Epithelial cell of prostate (primary cell): Measurements from ENCODE around the gene FRK.
"Not testable (repeated sequence)": the region's sequence is repeated elsewhere in the genome, so short reads cannot be mapped to it uniquely, and the experiment has no call there.

ENCODE experiments used
- DNase-seq: peaks from one replicate; pipeline ENCODE4 v3.0.0-alpha.2; 2011; ENCODE audit warnings: low read depth, low spot score
- H3K27ac ChIP-seq: fragments of 450-650 bp; 2 replicates; pipeline ENCODE4 v1.5.1; 2017; ENCODE audit warnings: mild to moderate bottlenecking

The FRK gene

DNA sequence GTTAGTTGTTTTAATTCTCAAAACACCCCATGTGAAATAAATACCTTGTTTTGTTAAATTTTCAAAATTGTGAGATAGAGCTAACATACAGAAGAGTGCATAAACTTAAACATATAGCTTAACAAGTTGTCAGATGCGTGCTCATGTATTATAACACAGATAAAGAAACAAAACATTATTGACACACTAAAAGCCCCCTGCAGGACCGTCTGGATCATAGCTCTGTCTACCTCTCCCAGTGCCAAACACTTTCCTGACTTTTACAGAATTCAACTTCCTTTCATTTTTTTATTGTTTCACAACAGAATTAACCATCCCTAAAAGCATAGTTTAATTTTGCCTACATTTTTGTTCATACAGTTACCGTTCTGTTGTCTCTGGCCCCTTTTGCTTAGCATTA is 17.8 kb upstream of the FRK start:
- DNase-seq: no peak
- H3K27ac ChIP-seq: no peak overlapping the region

DNA sequence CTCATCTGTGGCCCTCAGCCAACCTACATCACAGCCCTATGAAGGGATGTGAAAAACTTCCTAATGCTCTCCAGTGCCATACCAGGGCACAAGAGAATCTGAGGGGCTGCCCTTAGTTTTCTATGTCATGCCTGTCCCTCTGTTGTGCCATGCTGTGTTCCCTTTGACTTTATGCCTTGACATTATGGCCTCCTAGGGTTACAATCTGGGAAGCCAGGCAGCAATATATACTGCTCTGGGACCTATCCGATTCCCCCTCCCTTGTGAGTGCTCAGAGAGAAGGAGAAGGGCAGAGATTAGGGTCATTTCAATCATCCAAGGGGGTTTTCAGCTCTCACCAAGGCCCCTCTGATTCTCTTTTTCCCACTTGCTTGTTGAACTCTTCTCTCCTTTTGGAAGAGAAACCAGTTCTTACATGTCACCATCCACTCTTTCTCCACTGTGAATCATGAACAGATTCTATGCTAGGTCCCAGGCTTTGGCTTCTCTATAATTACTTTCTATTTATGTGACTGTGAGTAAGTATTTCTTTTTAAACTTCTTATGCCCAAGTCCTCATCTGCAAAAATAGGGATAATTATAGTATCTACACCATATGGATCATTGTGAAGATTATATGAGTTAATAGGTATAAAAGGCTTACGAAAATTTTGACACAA is 14.2 kb upstream of the FRK start:
- DNase-seq: no peak
- no peak overlapping the region for H3K27ac ChIP-seq

DNA sequence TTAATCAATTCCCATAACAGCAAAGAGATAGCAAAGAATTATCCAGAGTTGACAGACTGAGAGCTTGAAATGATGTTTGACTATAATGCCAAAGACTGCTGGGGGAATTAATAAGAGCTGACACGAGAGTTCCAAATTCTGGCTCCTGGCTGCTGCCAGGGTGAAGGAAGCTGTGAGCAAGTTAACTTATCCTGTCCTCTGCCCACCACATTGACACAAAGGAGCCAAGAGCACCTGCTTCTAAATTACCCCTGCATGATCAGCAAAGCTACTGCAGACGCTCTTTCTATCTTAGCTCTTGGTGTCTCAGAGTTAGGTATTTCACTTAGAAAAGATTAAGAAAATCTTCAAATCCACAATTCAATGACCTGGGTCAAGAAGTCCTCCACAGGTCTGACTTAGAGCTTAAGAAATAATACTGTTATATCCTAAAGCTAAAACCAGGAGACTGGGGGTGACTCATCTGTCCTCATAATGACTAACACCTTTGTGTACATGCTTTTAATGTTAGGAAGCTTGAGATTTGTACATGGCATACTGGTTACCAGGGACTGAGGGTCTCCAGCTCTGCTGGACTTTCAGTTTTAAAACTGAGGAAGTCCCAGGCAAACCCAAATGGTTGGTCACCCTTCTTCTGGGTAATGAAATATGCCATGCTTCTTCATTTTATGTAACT is 13.2 kb upstream of the FRK start:
- H3K27ac ChIP-seq: no peak overlapping the region
- no peak for DNase-seq

DNA sequence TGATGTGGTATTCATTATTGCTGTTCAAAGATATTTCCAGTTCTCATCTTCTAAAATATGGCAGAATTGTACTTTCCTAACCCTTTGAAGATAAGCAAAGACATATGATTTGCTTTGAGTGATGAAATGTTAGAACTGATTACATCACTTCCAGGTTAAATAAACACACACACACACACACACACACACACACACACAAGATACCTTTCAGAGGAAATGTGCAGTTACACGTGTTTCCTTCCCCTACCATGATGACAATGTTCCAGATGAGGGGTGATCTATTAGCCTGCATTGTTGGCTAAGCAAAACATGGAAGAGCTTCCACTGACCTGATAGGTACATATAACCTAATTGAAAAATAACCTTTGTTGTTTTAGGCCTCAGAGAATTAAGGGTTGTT is 11.7 kb upstream of the FRK start:
- no peak overlapping the region for H3K27ac ChIP-seq
- DNase-seq: no peak

DNA sequence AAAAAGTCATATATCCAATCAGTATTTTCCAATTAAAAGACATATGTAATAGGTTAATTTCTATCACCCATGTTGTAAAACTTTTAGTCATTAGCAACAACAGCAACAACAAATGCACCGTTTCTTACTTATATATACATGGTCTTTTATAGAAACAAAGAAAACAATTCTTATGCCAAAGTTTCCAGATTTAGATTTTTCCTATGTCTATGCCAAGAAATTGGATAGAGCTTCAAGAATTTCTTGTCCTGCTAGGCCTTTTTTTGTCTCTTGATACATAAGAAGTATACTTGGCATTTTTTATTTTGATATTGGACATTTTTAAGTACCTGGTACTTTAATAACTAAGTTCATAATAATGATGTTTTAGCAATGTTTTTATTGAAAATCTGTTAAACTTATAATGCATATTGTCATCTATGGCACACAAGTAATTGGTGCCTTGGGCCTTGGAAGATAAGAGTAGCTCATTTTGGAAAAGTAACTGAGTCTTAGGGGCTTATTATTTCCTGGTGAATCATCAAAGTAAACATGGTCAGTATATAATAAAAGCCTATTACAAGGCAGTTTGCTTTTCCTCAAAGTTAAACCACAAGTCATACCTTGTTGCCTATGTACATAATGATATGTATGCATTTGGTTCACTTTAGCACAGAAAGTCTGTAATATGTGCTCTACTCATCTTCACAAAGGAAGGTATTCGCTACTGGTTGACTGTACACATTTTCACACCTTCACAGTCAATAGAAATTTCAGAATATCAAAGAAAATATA is 10.1 kb upstream of the FRK start:
- DNase-seq: no peak
- H3K27ac ChIP-seq: no peak overlapping the region

DNA sequence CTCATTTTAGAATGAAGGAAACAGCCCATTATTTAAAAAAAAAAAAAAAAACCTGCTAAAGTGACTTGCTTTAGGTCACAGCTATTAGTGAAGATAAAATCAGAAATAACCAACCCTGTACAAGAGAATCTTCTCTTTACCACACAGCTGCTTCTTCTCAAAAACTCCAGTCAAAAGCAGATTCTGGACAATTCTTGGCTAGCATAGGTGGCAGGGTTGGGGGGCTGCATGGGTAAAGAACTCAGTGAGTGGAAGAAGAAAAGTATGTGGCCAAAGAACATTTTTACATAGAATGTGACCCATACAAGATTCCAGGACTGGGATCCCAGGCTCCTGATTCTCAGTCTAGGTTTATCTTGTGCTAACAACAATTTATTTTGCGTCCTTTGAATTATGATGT is 9.4 kb upstream of the FRK start:
- H3K27ac ChIP-seq: no peak overlapping the region

DNA sequence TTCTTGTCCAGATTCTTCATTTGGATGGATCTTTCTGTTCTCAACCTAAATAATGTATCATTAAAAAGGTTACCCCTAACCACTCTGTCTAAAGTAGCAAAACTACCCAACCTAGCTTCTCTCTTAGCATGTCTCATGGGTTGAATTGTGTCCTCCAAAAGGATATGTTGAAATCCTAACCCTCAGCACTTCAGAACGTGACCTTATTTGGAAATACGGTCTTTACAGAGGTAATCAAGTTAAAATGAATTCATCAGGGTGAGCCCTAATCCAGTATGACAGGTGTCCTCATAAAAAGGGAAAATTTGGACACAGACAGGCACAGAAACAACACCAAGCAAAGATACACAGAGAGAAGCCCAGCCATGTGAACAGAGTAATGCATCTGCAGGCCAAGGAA is 6.1 kb upstream of the FRK start:
- H3K27ac ChIP-seq: no peak overlapping the region
- DNase-seq: no peak

More for the DNA sequence above, 9.4 kb upstream of the FRK start:
- no peak for DNase-seq

DNA sequence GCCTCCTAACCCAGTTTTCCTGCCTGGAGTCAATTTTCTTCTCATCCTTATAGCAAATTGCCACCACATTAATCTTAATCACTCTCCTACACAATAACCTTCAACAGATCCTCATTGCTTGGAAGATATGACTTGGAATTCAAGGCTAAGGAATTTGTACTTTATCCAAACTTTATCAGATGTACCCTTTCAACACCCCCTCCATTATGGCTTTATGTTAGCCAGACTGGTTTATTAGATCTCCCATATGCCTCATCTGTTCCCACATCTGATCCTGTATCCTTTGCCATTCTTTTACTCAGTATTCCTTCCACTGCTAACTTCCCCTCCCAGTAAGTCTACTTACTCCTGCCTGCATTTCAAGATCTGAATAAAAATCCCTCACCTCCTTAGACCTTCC is 4.0 kb upstream of the FRK start:
- no peak for DNase-seq
- H3K27ac ChIP-seq: no peak overlapping the region

DNA sequence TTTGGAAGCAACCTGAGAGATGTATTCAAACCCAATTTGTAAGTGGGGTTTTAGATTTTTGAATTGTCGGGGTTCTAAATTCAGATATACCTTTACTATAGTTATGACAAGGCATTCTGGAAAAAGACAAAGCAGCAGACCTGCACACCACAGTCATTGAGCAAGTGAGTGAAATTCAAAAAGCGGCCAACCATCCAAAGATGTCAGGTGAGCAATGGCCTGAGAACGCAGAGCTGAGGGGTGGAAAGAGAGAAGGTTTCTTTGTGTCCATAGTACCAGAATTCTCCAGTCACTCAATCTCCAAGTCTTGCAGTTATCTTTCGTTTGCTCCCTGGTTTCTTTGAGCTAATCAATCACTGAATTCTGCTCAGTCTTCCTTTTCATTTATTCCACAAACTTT is 1.8 kb upstream of the FRK start:
- no peak for DNase-seq
- H3K27ac ChIP-seq: no peak overlapping the region

DNA sequence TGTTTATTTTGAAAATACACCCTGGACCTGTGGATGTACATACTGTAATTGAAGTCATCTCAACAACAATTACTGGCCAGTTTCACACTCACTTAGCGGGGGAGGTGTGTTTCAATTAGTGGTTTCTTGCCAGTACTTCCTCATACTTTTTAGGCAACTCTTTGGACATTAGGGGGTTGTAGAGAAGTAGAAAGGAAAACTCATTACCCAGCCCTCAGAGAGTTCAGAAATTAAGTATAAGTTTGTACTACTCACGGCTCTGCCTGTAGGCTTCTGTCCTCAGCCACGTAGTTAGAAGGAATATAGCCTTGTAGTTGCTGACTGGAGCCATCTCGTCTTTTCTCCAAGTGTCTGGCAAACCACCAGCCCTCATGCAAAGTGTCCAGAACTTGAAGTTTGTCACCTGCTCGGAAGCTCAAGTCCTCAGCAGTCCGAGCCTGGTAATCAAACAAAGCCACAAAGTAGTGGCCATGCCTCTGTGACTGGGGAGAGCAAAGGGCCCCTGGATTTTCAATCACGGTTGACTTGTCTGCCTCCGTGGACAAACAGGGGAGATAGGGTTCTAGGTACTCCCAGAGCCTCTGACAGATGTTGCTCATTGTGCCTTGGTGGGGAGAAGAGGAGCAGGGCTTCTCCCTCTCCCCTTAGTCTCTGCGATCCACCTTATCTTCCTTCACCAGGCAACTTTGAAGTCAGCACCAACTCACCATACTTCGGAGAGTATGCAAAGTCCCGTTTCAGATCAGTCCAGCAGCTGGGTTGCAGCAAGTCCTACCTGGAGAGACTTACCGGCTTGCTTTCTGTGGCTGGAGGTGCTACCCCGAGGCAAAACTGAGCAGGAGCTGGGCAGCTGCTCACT is 749 bp downstream of the FRK start:
- peak; percentile 44 for DNase-seq
- peak overlapping the region; percentile 88 for H3K27ac ChIP-seq

DNA sequence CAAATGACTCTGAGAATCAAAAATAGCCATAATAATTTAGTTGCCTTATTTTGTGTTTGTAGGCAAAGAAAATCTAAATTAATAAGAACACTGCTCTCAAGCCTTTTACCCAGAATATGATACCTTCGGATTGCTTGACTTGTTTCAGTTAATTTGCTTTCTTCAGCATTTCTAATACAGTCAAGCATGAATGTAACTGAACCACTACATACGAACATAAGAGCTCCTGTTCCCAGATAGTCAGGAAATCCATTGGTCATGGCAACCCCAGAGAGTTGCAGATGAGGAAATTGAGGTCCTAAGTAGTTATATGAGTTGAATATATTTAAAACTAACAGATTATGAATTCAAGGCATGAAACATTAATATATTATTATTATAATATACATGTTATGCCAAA is 2.9 kb downstream of the FRK start:
- DNase-seq: no peak

DNA sequence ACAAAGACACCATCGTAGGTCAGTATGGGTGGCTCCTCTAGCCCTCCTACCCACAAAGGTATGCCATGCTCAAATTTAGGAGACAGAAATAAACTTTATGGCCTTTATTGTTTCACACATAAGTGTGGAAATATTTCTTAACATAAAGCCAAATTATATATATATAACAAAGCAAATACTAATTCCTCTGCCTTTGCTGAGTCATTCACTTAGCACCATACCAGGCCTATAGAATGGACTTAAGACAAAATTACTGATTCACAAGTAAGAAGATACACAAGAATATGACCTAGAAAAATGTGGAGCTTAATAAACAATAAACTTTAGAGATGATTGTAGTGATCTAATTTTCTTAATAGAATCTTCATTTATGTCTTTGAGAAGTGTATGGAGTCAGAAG is 5.2 kb downstream of the FRK start:
- no peak for DNase-seq
- H3K27ac ChIP-seq: no peak overlapping the region

More for the DNA sequence above, 2.9 kb downstream of the FRK start:
- no peak overlapping the region for H3K27ac ChIP-seq

DNA sequence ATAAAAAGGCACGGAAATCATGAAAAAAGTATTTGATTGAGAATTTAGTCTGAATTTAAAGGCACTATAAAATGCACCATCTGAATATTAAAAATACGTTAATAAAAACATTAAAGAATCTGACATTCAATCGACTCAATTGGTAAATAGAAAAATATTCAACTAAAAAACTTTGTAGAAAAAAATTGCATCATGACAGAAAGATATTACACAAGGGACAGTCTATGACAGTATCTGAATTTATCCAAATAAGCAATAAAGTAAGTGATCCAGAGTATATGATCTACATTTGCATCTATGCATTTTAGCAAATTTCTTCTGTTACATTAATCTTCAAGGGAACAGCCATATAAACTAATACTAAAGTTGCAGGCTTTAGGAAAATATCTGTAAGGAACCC is 9.4 kb downstream of the FRK start:
- H3K27ac ChIP-seq: no peak overlapping the region
- no peak for DNase-seq

DNA sequence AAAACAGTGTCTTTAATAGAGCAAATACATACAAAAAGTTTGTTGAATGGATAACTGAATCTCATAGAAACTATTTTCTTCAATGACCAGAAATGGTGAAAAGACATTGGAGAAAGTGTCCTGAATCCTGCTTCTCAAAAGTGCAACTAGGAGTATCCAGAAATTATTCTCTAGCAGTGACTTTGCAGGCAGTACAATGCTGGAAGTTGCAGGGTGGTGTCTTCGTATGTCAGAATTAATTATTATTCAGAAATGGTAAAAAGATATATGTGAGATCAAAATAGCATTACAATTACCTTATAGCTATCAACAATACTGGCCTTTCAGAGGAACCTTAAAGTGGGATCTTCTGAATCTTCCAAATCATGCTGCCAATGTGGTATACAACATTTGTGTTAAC is 10.0 kb downstream of the FRK start:
- no peak overlapping the region for H3K27ac ChIP-seq
- DNase-seq: no peak

DNA sequence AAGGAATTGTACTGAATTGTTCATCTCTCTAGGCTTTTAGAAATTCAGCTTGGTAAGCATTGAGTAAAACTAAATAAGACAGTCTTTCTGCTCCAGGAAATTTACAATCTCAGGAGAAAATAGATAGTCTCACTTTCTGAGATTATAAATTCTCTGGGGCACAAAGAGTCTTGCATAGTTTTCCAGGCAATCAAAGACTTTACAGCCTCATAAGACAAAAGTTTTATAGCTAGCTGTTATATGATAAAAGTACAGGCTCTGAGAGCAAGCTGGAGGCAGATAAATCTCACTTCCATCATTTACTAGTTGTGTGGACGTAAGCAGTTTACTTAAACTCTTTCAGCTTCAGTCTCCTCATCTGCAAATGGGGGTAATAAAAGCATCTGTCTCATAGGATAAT is 11.4 kb downstream of the FRK start:
- no peak for DNase-seq
- no peak overlapping the region for H3K27ac ChIP-seq

DNA sequence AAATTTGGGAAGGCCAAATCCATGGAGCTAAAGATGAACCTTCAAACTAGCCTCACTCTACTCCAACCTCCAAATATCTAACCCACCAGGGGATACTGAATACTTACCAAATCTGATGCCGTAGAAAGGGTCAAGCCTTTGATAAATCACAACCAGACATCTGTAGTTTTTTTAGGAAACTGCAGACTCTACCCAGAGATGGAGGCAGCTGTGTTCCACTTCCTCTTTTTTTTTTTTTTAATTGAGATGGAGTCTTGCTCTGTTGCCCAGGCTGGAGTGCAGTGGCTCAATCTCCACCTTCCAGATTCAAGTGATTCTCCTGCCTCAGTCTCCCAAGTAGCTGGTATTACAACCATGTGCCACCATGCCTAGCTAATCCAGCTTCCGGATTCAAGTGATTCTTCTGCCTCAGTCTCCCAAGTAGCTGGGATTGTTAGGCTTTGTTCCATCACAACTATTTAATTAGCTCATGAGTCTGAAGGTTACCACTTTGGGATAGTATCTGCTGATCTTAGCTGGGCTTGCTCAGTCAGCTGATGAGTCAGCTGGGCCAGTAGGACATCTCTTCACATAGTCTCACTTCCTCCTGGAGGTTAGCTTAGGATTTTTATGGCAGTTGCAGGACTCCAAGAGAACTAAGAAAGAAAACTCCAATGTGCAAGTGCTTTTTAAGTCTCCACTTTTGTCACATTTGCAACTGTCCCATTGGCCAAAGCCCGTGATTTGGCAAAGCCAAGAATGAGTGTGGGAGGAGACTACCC is 13.3 kb downstream of the FRK start:
- DNase-seq: no peak
- peak overlapping the region; percentile 18 for H3K27ac ChIP-seq

DNA sequence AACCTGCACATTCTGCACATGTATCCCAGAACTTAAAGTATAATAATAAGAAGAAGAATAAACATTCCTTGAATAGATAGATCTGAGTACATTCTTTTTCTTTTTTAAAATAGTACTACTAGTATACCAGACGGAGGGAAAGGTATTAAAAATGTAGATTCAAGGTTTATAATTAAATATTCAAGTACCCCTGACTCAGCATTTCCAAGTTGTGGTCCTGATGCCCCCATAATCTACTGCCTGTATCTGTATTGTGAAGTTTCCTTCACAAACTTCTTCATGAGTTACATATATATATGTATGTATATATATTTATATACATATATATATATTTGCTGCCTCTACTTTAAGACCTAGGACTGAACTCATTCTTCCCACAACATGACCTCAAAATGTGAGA is 14.0 kb downstream of the FRK start:
- no peak for DNase-seq
- H3K27ac ChIP-seq: no peak overlapping the region

DNA sequence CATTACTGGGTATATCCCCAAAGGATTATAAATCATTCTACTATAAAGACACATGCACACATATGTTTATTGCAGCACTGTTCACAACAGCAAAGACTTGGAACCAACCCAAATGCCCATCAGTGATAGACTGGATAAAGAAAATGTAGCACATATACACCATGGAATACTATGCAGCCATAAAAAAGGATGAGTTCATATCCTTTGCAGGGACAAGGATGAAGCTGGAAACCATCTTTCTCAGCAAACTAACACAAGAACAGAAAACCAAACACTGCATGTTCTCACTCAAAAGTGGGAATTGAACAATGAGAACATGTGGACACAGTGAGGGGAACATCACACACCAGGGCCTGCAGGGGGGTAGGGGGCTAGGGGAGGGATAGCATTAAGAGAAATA is 14.4 kb downstream of the FRK start:
- H3K27ac ChIP-seq: not testable (repeated sequence)

DNA sequence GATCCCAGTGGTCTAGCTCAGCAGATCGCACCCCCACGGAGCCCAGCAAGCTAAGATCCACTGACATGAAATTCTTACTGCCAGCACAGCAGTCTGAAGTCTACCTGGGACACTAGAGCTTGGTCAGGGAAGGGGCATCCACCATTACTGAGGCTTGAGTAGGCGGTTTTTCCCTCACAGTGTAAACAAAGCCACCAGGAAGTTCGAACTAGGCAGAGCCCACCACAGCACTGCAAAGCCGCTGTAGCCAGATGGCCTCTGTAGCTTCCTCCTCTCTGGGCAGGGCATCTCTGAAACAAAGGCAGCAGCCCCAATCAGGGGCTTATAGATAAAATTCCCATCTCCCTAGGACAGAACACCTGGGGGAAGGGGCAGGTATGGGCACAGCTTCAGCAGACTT is 18.8 kb downstream of the FRK start:
- H3K27ac ChIP-seq: no peak overlapping the region
- no peak for DNase-seq

More for the DNA sequence above, 14.4 kb downstream of the FRK start:
- not testable (repeated sequence) for DNase-seq

DNA sequence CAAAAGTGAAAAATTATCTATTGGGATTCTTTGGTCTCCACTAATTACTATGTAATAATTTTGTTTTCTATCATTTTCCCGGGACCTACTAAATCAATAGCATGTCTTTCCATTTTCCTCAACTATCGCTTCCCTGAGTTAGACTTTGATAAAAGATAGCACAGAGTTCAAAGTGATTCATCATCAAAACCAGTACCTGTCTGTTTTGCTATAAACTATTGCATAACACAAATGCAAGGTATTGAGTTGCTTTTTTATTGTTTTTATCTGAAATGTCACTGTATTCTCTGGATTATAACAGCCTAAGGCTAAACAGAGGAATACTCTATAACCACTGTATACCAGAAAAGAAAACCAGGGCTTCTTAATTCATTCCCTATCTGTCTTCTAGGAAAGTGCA is 19.7 kb downstream of the FRK start:
- no peak for DNase-seq
- no peak overlapping the region for H3K27ac ChIP-seq
